Measurements from ENCODE around the gene EID2B. TPM values are rescaled to one million over a fixed set of nuclear protein-coding genes. Genes with fewer than 3 reads are reported as not detected.
A peak's percentile ranks its signal among the peaks of the same experiment; 100 is the strongest.

EID2B gene
- total and polyA plus RNA-seq, 9 of the 15 experiments (the other 6 are each of a cell fraction or from before 2014, with no cell fraction given) = 2.8 to 8.8 (median 4.8) TPM

- TF ChIP-seq REST (IDR thresholded peaks at IDR 0.05; ENCODE audit: borderline replicate concordance) (peak; percentile 16; the same call in 1 of the 2 replicates), REST (CRISPR knock-in tag; IDR thresholded peaks at IDR 0.05; ENCODE audit: low read depth) (no peak), ZSCAN32 (CRISPR knock-in tag; IDR thresholded peaks at IDR 0.05) (no peak), ARID3A (IDR thresholded peaks at IDR 0.05; ENCODE audit: borderline replicate concordance, low read depth, low read length) (no peak), ZNF124 (CRISPR knock-in tag; IDR thresholded peaks at IDR 0.05) (no peak), CBX1 (IDR thresholded peaks at IDR 0.05; ENCODE audit: low read depth) (no peak), VEZF1 (CRISPR knock-in tag; IDR thresholded peaks at IDR 0.05) (no peak), HDGF (IDR thresholded peaks at IDR 0.05) (0 out of 2 replicates have a peak, but pooled peaks have one; percentile 53), TCF3 (CRISPR knock-in tag; IDR thresholded peaks at IDR 0.05) (no peak), CGGBP1 (CRISPR knock-in tag; IDR thresholded peaks at IDR 0.05) (no peak), ZNF316 (IDR thresholded peaks at IDR 0.05) (peak; percentile 27; the same call in 1 of the 2 replicates), NFE2 (IDR thresholded peaks at IDR 0.05; ENCODE audit: low read depth) (0 out of 2 replicates have a peak, but pooled peaks have one; percentile 10), ZNF263 (CRISPR knock-in tag; IDR thresholded peaks at IDR 0.05; ENCODE audit: borderline replicate concordance) (0 out of 2 replicates have a peak, but pooled peaks have one; percentile 6), THAP12 (CRISPR knock-in tag; IDR thresholded peaks at IDR 0.05) (no peak)
Measured at GRCh38 chr19:39531834-39532232, 819 bp downstream of the EID2B start (continued).
